HG03095 (cell line): ENCODE measurements around the gene SUN2.
"Not testable (repeated sequence)": the region's sequence is repeated elsewhere in the genome, so short reads cannot be mapped to it uniquely, and the experiment has no call there.

Source experiments
- ATAC-seq: cut with Tn5 transposase; IDR thresholded peaks from one replicate; pipeline ENCODE4 v1.9.1; 2021; ENCODE audit warnings: moderate library complexity; ENCODE audit not compliant: unreplicated experiment

The SUN2 gene, protein sequence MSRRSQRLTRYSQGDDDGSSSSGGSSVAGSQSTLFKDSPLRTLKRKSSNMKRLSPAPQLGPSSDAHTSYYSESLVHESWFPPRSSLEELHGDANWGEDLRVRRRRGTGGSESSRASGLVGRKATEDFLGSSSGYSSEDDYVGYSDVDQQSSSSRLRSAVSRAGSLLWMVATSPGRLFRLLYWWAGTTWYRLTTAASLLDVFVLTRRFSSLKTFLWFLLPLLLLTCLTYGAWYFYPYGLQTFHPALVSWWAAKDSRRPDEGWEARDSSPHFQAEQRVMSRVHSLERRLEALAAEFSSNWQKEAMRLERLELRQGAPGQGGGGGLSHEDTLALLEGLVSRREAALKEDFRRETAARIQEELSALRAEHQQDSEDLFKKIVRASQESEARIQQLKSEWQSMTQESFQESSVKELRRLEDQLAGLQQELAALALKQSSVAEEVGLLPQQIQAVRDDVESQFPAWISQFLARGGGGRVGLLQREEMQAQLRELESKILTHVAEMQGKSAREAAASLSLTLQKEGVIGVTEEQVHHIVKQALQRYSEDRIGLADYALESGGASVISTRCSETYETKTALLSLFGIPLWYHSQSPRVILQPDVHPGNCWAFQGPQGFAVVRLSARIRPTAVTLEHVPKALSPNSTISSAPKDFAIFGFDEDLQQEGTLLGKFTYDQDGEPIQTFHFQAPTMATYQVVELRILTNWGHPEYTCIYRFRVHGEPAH

DNA sequence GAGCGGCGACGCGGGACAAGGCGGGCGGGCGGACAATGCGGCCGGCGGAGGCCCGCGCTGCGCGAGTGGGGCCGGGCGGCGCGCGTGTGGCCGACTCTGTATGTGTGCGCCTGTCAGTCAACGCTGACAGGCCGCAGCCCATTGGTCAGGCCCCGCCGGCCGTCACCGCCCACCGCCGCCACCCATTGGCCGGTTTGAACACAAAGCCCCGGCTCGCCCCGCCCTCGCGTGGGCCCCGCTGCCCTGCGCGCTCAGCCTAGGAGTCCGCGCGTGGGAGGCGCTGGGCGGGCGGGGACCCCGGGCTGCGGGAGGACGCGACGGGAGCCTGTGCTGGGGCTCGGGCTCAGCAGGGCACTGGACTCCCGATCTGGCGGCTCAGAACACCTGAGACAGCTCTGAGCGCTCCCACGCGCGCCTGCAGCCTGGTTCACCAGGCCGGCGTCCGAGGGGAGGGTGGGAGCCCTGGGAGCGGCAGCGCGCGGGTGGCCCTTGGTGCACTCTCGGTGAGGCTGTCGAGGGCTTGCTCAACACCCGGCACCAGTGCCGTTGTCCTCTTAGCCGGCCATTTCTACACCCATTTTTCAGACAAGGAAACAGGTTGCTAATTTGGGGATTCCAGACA, at the start of gene SUN2:
SUN2 (minus strand) TSS at position 88 of the 622 bp plus-strand sequence. CDS start 3,370 bp downstream, outside the sequence.
- ATAC-seq: peak; percentile 65

DNA sequence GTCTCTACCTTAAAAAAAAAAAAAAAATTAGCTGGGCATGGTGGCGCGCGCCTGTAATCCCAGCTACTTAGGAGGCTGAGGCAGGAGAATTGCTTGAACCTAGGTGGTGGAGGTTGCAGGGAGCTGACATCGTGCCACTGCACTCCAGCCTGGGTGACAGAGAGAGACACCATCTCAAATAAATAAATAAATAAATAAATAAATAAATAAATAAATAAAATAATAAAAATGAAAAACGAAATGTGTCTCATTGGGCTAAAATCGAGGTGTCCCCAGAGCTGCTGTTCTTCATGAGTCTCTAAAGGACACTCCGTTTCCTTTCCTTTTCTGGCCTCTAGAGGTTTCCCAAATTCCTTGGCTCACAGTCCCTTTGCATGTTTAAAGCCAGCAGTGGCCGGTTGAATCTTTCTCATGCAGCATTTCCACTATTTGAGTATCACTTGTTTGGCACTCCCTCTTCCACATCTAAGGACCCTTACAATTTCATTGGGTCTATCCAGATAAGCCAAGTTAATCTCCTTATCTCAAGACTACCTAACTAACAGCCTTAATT, 49.3 kb upstream of the SUN2 start:
- ATAC-seq: not testable (repeated sequence)

DNA sequence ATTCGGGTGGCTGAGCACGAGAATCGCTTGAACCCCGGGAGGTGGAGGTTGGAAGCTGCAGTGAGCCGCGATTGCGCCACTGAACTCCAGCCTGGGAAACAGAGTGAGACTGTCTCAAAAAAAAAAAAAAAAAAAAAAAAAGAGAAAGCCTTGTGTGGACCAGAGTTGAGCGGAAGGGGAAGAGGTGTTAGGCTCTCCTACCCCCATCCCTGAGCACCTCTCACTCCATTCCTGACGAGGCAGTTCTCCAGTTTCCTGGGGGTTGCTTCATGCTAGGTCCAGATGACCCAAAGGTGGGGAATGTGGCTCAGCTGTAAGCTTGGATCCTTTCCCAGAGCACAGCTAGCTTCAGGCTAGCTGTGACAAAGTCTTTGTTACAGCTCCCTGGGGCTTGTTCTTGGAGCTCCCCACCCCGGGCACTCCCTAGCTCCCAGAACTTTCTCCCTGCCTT, 46.9 kb upstream of the SUN2 start:
- ATAC-seq: no peak

DNA sequence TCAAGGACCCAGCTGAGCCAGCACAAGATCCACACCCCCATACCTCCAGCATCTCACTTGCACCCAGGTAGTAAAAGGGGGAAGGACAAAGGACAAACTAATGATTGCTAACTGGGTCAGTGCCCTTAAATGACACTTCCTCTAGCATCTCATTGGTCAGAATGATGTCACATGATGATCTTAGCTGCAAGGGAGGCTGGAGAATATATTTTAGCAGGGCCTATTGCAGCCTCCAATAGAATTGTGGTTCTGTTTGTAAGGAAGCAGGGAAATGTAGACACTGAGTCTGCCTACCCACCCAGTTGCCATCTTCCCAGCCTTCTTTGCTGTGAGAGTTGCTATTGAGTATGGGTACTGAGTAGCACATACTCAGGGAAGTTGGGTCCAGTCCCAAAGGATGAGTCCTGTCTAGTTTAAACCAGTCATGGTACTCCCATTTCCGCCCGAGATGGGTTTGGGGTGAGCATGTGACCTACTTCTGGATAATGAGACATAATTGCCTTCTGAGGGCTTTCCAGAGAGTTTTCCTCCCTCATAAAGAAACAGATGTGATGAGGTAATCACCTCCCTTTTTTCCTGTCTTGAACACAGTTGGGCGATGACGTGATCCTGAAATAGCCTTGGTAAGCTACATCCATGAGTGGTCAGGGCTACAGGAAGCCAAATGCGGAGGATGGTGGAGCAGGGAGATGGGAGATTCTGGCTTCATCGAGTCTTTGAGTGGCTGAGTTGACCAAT, 43.6 kb upstream of the SUN2 start:
- ATAC-seq: no peak

DNA sequence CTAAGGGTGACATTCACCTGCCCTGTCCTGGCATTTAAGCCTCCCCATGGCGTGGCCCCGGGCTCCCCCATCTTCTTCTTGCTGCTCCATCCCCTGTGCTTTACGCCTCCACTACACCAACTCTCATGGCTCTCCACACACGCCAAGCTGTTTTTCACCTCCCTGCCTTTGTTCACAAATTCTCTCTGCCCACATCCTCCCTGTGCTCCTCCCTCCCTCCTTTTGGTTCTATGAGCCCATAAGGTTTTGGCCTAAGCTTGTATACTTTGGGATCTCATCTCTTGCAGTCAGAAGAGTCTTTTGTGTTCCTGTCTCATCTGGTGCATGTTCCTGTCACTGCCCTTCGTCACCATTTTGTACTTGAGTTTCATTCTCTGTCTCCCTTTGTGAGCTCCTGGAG, 42.7 kb upstream of the SUN2 start:
- no peak for ATAC-seq

DNA sequence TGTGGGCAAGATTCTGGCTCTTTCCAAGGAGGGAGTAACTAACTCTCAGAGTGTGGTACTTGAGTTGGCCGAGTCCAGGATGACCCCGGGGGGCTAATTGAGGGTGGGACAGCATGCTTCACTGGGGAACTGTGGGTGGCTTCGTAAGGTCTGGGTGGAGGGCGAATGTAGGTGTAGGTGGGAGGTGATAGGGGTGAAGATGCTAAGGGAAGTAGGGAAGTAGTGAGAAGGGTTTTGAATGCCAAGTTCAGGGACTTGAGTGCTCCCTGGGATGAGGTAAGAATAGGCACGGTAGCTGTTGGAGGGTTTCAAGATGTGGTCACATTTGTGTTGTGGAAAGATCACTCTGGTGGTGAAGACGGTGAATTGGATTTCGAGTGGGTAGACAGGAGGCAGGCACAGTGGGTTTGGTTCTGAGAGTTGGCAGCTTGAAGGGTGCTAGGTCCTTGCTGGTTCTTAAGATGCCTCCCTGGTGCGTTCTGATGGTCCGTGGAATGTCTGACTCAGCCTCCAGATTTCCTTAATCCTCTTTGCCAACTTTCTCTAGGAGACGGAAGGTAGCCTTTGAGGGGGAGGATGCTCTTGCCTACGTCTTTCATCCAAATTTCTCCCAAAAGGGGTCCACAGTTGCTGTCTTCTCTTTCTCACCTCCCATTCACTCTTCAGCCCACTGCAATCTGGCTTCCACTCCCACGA, 40.6 kb upstream of the SUN2 start:
- ATAC-seq: no peak

DNA sequence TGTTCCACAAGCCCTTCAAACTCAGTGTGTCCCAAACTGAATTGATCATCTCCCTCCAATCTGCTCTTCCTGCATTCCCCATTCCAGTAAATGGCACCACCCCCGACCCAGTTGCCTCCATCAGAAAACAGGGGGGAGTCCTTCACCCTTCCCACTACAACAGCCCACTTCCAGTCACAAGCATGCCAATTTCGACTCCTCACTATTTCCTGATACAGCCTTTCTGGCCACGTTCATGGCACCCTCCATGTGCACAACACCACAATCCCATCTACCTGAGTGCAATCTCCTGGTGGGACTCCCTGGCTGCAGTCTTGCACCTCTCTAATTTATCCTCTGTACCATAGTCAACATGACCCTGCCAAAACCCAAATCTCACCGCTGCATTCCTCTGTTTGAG, 39.8 kb upstream of the SUN2 start:
- ATAC-seq: no peak

DNA sequence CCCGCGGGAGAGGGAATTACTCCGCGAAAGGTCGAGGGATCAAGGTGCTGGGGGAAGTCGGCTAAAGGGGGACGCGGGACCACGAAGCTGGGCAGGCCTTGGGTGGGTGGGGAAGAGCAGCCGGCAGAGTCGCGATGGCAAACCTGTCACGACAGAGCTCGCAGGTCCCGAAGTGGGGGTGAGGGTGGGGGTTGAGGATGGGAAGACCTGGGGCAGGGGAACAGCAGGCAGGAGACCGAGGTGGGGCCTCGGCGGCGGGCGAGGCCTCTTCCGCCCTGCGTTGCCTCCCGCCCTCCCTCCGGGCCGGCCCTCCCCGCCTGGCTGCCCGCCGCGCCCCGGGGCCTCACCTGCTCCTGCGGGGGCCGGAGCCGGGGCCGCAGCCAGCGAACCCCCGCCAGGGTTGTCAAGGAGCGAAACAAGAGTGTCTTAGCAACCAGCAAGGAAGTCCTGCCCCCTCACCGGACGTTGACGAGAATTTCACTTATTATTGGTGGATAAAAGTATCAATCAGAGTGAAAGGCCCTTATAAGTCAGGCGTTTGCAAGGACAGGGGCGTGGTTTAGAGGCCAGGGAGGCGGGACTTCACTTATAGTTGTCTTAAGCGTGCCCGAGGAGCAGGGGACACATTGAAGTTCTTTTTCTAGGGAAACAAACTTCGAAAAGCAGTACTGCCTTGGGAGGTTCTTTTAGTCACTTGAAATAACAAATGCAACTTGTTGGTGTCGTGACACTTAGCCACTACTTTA, 38.1 kb upstream of the SUN2 start, which contains the start of gene DNAL4:
DNAL4 (minus strand) TSS at position 423 of the 746 bp plus-strand sequence. CDS start 11,412 bp downstream, outside the sequence.
- peak; percentile 92 for ATAC-seq

DNA sequence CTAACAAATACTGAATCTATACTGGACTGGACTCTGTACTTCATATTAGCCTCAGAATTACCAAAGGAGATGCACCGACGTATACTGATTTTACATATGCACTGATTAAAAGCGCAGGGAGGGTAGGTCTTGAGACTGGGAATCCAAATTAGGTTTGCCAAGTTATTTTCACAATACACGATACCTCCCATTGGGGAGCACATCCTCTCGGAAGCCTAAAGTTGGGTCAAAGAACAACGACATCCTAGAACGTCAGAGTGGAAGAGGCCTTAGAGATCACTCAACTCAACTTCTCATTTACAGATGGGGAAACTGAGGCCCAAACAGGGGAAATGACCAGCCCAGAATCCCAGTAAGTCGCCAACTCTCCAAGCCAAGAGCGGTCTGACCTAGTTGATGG, 37.5 kb upstream of the SUN2 start:
- ATAC-seq: no peak

DNA sequence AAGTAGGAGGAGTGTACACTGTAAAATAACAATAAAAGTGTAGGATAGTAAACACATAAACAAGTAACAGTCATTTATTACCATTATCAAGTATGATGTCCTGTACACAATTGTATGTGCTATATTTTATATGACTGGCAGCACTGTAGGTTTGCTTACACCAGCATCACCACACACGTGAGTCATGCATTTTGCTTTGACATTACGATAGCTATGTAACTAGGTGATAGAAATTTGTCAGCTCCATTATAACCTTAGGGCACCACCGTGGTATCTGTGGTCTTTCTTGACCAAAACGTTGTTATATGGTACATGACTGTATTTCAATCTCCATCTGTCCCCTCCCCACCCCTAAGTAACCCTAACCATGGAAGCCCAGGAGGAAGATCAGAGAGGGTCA, 37.0 kb upstream of the SUN2 start:
- no peak for ATAC-seq

DNA sequence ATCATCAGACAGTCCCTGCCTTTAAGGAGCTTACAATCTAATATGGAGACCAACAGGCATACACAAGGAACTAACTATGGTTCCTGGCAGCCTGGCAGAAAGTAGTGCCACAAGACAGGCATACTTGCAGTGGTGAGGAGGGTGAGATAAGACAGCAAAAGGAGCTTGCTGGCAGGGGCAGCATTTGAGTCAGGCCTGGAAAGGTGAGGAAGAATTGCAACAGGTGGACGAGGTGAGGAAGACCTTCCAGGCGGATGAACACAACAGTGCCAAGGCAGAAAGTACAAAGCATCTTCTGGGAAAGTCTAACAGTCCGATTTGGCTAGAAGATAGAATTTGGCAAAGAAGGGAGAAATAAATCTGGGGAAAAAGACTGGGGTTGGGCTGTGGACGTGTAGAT, 33.8 kb upstream of the SUN2 start:
- no peak for ATAC-seq

DNA sequence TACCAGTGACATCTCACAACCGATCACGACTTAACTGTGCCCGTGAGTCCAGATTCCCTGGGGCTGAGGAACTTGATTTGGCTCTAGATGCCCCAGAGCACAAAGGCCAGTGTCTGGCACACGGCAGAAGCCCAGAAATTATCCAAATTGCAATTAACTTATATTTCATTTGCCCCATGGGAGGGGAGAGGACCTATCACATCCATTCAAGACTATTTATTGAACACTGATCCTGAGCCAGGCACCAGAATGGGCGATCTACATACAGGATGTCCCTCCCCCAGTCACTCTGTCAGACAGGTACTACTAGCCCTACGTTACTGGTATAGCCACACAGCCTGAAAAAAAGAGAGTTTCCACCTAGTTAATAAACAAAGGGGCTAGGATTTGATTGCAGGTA, 33.0 kb upstream of the SUN2 start:
- no peak for ATAC-seq

DNA sequence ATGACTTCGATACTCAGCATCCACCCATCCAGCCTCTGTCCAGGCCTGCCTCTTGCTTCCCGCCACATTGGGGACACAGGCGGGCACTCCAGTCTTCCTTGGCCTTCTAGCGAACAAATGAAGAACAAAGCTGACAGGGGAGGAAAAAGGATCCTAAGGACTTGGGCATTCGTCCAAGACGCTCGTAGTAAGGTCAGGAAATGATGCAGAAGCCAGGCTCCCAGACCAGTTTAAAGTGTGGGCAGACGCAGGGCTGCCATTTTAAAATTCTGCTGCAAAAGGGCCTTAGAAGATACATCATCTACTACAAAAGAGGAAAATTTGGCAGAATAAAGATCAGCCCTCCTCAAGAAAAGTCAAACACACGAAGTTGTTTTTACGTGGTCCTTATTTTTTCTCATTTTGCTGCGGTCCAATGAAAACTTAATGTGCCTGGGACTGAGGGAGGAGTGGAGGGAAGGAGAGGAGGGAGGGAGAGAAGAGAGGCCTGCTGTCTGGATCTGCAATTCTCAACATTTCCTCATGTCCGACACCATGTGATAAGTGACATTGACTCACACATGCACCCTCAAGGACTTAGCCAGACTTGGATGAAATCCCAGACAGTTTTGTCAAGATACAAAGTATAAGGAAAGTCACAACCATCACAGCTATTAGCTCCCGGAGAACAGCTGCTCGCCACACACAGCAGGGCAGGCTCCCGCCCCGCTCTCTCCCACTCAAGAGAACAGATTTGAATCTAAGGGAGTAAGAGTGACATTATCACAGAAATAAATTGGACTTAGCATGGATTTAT, 32.4 kb upstream of the SUN2 start:
- no peak for ATAC-seq

DNA sequence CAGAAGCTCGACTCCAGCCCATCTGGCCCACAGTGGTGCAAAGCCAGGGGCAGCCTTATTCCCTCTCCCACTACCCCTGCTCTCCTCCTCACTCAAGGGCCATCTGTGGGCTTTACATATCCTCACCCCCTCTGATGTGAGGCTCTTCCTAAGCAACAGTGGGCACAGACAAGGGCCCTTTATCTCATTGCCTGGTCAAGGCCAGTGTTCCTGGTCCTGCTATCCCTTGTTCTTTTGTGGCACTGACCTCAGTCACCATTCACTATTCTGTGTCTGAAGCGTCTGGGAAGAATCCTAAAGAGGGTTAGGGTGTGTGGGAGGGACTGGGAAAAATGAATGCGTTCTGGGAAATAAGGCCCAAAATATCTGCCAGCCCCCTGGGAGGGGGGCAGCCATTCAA, 30.8 kb upstream of the SUN2 start:
- no peak for ATAC-seq

DNA sequence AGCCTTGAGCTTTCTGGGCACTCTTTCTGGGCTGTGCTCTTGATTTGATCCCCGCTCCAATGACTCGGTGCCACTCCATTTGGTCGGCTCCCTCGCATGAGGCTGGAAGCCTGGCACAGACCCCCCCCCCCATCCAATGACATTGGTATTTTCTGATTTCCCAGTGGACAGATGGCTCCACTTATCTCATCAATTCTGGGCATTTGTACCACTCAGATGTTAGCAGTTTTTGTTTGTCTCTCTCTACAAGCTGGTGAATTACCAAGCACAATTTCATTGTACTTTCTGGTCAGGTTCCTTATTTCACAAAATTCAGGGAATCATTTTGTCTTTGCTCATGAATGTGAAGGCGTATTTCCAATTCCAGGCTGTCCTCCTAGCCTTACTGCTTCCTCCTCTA, 29.1 kb upstream of the SUN2 start:
- ATAC-seq: no peak

DNA sequence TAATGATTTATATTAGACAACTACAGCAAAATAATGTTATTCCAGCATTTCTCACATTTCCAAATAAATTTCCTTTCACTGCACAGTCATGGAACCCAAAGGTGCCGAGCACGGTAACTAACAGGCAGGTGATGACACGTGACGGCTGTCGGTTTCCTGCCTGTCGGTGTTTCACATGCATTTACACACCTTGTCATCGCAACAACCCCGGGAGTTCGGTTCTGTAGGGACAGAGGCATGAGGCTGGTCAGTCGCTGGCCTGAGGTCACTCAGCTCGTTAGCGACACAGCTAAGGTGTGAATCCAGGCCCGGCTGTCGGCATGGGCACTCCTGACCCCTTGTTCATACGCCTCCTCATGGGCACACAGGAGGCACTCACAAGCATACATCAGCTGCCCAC, 28.2 kb upstream of the SUN2 start:
- no peak for ATAC-seq

DNA sequence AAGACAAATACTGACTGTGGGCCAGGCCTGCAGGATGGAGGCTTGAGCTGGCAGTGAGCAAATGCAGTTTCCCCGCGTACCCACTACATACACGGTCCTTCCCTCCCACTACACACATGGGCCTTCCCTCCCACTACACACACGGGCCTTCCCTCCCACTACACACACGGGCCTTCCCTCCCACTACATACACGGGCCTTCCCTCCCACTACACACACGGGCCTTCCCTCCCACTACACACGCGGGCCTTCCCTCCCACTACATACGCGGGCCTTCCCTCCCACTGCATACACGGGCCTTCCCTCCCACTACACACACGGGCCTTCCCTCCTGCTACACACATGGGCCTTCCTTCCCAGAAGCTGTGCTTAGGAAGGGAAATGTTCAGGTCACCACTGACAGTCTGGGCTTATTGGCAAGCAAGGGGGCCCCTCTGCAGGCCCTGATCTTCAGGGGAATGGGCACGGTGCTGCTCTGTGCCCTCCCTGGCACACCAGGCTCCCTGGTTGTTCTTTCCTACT, 27.4 kb upstream of the SUN2 start:
- ATAC-seq: no peak

DNA sequence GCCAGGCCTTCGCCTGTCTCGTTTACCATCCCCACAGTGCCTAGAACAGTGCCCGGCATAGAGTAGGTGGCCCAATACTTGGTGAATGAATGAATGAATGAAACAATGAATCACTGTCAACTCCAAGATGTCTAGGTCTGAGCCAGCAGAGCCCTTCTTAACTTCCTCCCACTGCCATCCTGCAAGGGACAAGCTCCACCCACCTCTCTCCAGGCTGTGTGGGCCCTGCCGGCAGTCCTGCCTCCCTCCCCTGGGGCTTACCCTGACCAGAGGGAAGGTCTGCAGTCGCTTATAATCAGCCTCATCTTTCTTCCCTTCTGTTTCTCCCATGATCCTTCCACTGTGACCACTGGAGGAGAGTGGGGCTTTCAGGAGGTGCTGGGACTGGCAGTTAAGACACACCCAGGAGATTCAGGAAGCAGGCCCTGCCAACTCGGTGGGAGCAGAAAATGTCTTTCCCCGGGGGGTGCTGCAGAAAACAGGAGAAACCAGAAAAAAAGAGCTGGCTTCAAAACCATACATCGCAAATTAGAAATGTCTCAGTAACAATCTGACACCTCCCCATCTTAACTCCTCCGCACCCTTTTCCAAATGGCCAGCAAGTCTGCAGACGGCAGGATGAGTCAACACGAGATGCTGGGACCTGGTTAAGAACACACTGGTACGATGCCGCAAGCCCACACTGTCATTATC, 26.8 kb upstream of the SUN2 start:
- ATAC-seq: no peak
